ENCODE data around the gene GABRB3.

The GABRB3 gene

DNA sequence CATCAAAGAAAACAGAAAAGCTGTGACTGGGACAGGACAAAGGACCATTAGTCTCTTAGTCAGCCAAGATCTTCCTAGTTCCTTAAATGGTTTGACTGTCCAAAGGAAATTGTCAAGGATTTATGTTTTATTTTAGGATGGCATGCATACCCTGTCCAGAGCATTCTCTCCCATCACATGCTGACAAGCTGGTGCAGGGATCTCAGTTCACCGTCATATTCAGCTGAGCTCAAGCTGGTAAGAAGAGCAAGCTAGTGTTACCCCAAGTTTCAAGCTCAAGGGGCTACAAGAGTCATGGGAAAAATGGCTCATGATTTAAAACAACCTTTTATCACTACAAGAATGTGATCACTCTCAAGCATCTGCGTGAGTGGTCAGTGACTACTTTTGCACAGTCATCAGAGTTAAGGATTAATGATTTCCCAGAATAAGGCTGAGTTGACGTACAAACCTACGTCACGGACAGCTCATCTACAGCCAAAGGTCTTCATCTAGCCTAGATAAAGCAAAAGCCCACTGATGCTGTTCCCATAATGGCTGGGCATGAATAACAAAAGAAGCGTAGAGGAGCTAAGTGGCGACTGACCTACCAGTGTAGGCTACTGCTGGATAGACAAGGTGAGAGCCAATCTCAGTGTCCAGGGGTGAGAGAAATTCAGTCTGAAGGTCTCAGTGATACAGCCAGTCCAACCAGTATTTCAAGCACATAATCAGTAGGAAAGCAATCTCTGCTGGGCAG is 157.5 kb downstream of the GABRB3 start:
- Mint-ChIP-seq H3K36me3 (ENCODE audit: low read depth) (peaks cover 5% of the 10 kb centered on the region), H3K4me3 (no peak overlapping the region), H3K9me3 (peaks cover 9% of the 10 kb centered on the region), H3K4me1 (no peaks in the 10 kb centered on the region), H3K27me3 (ENCODE audit: low read depth) (no peaks in the 10 kb centered on the region), H3K27ac (no peak overlapping the region)
- TF ChIP-seq, protein P1, sequence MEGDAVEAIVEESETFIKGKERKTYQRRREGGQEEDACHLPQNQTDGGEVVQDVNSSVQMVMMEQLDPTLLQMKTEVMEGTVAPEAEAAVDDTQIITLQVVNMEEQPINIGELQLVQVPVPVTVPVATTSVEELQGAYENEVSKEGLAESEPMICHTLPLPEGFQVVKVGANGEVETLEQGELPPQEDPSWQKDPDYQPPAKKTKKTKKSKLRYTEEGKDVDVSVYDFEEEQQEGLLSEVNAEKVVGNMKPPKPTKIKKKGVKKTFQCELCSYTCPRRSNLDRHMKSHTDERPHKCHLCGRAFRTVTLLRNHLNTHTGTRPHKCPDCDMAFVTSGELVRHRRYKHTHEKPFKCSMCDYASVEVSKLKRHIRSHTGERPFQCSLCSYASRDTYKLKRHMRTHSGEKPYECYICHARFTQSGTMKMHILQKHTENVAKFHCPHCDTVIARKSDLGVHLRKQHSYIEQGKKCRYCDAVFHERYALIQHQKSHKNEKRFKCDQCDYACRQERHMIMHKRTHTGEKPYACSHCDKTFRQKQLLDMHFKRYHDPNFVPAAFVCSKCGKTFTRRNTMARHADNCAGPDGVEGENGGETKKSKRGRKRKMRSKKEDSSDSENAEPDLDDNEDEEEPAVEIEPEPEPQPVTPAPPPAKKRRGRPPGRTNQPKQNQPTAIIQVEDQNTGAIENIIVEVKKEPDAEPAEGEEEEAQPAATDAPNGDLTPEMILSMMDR (IDR thresholded peaks at IDR 0.05; ENCODE audit: unreplicated experiment in 3 of 3) = no peak

GRCh38 chr15:26614734-26615133 is 158.1 kb downstream of the GABRB3 start:
- Mint-ChIP-seq H3K36me3 (ENCODE audit: low read depth) (peaks cover 3% of the 10 kb centered on the region), H3K27ac (no peak overlapping the region)

DNA sequence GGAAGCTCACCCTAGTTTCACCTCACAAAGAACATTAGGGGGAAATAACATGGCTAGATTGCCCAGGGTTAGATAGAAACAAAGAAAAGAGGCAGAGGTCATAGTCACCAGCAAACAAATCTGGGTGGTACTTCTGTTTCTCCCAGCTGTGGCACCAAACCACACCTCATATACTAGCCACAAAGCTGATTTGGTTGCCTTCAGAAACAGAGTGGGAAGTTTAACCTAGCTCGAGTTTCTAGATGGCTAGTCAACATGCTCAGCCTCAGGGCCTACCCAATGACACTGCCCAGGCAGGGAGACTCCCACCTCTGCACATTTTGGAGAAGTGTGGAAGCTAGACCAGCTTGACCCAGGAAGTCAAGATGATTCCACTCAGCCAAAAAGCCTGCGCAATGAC is 174.2 kb downstream of the GABRB3 start:
- peaks cover 37% of the 10 kb centered on the region for H3K9me3 Mint-ChIP-seq
- H3K27me3 Mint-ChIP-seq (ENCODE audit: low read depth) = no peaks in the 10 kb centered on the region
- no peak overlapping the region for H3K4me3 Mint-ChIP-seq
- TF ChIP-seq, protein P1 (IDR thresholded peaks at IDR 0.05; ENCODE audit: unreplicated experiment in 3 of 3) = no peak
- H3K27ac Mint-ChIP-seq = no peak overlapping the region
- H3K36me3 Mint-ChIP-seq (ENCODE audit: low read depth) = no peaks in the 10 kb centered on the region
- no peaks in the 10 kb centered on the region for H3K4me1 Mint-ChIP-seq

More at GRCh38 chr15:26614734-26615133, 158.1 kb downstream of the GABRB3 start:
- TF ChIP-seq, protein P1 (IDR thresholded peaks at IDR 0.05; ENCODE audit: unreplicated experiment in 3 of 3) = no peak
- Mint-ChIP-seq H3K4me1 (no peaks in the 10 kb centered on the region), H3K4me3 (no peak overlapping the region), H3K9me3 (peaks cover 10% of the 10 kb centered on the region), H3K27me3 (ENCODE audit: low read depth) (no peaks in the 10 kb centered on the region)

DNA sequence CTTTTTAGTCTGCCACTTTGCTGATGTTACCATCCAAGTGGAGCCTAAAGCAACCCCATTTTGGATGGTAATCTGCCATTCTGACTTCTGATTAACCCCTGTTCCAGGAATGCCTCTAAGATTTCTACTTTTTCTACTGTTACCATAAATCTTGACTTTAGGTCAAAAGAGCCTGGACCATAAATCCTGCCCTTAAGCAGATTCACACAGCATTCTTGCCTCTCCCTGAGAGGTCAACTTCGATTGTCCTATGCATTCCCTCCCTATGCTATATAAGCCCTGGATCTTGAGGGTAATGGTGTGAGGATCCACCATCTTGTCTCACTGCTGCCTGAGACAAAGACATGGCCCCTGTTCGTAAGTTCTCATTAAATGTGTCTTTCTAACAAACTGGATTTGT is 177.3 kb downstream of the GABRB3 start:
- no peaks in the 10 kb centered on the region for H3K36me3 Mint-ChIP-seq (ENCODE audit: low read depth)
- no peak overlapping the region for H3K4me3 Mint-ChIP-seq
- TF ChIP-seq, protein P1 (IDR thresholded peaks at IDR 0.05; ENCODE audit: unreplicated experiment in 3 of 3) = no peak
- H3K9me3 Mint-ChIP-seq = peaks cover 13% of the 10 kb centered on the region
- H3K27ac Mint-ChIP-seq = no peak overlapping the region
- no peaks in the 10 kb centered on the region for H3K27me3 Mint-ChIP-seq (ENCODE audit: low read depth)
- no peaks in the 10 kb centered on the region for H3K4me1 Mint-ChIP-seq

DNA sequence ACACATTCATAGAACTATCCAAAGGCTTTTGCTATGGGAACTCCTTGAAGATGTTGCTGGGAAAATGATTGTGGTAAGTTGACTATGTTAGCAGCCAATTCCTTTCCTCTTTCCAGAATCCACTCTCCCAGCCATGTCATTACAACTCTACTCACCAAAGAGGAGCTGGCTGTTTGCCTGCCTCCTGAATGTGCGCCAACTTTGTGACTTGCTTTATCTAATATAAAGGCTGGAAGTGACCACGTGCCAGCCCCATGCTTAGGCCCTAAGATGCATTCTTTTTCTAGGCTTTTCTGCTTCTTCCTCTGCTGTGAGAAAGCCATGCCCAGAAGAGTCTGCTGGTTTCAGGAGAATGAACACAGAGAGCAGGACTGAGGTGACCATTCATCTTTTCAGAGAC is 182.2 kb downstream of the GABRB3 start:
- TF ChIP-seq, protein P1 (IDR thresholded peaks at IDR 0.05; ENCODE audit: unreplicated experiment in 3 of 3) = no peak
- Mint-ChIP-seq H3K9me3 (no peaks in the 10 kb centered on the region), H3K4me3 (no peak overlapping the region), H3K36me3 (ENCODE audit: low read depth) (no peaks in the 10 kb centered on the region), H3K27ac (no peak overlapping the region), H3K4me1 (no peaks in the 10 kb centered on the region), H3K27me3 (ENCODE audit: low read depth) (no peaks in the 10 kb centered on the region)

DNA sequence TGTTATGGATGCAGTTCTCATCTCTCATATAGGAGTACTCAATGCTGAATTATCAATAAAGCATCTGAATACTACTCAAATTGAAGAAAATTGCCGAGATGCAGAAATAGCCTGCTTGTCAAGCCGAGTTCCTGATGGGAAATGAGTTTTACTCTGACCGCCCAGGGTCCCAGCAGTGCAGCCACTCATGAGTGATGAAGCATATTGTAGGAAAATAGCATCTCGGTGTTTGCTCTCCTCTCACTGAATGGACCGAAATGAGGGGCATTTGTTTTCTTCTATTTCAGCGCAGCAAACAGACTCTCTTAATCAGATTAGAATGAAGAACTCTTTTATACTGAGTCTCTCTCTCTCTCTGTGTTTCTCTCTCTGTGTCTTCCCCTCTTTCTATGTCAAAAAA is 190.0 kb downstream of the GABRB3 start:
- Mint-ChIP-seq H3K9me3 (no peaks in the 10 kb centered on the region), H3K27me3 (ENCODE audit: low read depth) (no peaks in the 10 kb centered on the region), H3K27ac (no peak overlapping the region), H3K4me1 (no peaks in the 10 kb centered on the region), H3K4me3 (no peak overlapping the region), H3K36me3 (ENCODE audit: low read depth) (no peaks in the 10 kb centered on the region)
- TF ChIP-seq, protein P1 (IDR thresholded peaks at IDR 0.05; ENCODE audit: unreplicated experiment in 3 of 3) = no peak
